Psoas muscle (tissue), 8 donors: ENCODE results near the gene GGT1. TPM values are rescaled to one million over a fixed set of nuclear protein-coding genes. Genes with fewer than 3 reads are reported as not detected.

Source experiments
- ATAC-seq, 4 donors: fragments of 200-7000 bp; cut with Tn5 transposase; one replicate each; pipeline ENCODE4 v1.9.1; 2020; ENCODE audit warnings: moderate library complexity in 3 of 4, mild to moderate bottlenecking in 2 of 4
- DNase-seq, 2 donors: peaks; one replicate each; pipeline ENCODE4 v3.0.0-alpha.2; 2020
- H3K27ac ChIP-seq: fragments of 200-600 bp; one replicate; pipeline ENCODE4 v1.8.0; 2022
- H3K27me3 ChIP-seq, 3 donors: fragments of 200-600 bp in 1 of 3; one replicate each; pipeline versions ENCODE4 v1.6.1 to v1.8.0; 2013 to 2022; ENCODE audit warnings: low read length in 2 of 3, mild to moderate bottlenecking in 2 of 3, moderate library complexity in 1 of 3; ENCODE audit not compliant: insufficient read depth in 3 of 3
- H3K36me3 ChIP-seq, 2 donors: fragments of 200-600 bp in 1 of 2; one replicate each; pipeline versions ENCODE4 v1.6.1 to v1.8.0; 2013 to 2022; ENCODE audit warnings: low read depth in 1 of 2, mild to moderate bottlenecking in 1 of 2, moderate library complexity in 1 of 2; ENCODE audit not compliant: insufficient read depth in 1 of 2
- H3K4me1 ChIP-seq: fragments of 200-600 bp; one replicate; pipeline ENCODE4 v1.8.0; 2022
- H3K4me3 ChIP-seq: fragments of 200-600 bp; one replicate; pipeline ENCODE4 v1.8.0; 2022; ENCODE audit warnings: mild to moderate bottlenecking
- H3K9me3 ChIP-seq: fragments of 200-600 bp; one replicate; pipeline ENCODE4 v1.8.0; 2022
- WGBS, 3 donors: extraction: QIAGEN DNeasy Blood & Tissue Kit; methylation state at CpG; one replicate each; pipeline versions ENCODE4 v1.1.6 to v1.1.7; 2013; 5-methylcytosine and 5-hydroxymethylcytosine counted together
- intact Hi-C, 2 donors: fragments of 100-400 bp; cut with DNase I; formaldehyde crosslinking; loops; one replicate each; pipeline versions ENCODE4 v1.11.0 to v1.14.2; 2022
- polyA plus RNA-seq, 3 donors: library from polyadenylated mRNA; stranded (reverse); fragments of 200-250 nt; gene quantifications; one replicate each; pipeline ENCODE4 v1.2.3, GENCODE V29; 2013
- total RNA-seq, 4 donors: library from RNA; stranded (reverse); fragmentation: NEBNext Ultra II Directional in 2 of 4; extraction: Animal tissue kit (Norgen Biotek cat#: 25700) in 2 of 4; gene quantifications; one replicate each; pipeline versions ENCODE4 v1.2.1 to v1.2.4, GENCODE V29; 2021 to 2023
- TF ChIP-seq, protein P1 (sequence below): fragments of 200-600 bp; IDR thresholded peaks from one replicate; pipeline ENCODE4 v1.8.0; 2022; ENCODE audit warnings: antibody characterized with exemption
- donor health status: healthy with polysubstance abuse.
- donor health status: DM: no; HTN: no; CAD: no; lungs with moderate emphysema.
- donor health status: Bipolar disorder and iron deficiency.
- donor health status: healthy.
- donor health status: DM: yes; HTN: yes; CAD: no.
- donor health status: DM: no; HTN: no; CAD: no.
- donor health status: DM: no; HTN: no; CAD: no.
- donor health status: DM: yes; HTN: yes; CAD: no.

The GGT1 gene
- total and polyA plus RNA-seq, 7 donors, result 0.52 to 2.6 (median 0.97) TPM

DNA sequence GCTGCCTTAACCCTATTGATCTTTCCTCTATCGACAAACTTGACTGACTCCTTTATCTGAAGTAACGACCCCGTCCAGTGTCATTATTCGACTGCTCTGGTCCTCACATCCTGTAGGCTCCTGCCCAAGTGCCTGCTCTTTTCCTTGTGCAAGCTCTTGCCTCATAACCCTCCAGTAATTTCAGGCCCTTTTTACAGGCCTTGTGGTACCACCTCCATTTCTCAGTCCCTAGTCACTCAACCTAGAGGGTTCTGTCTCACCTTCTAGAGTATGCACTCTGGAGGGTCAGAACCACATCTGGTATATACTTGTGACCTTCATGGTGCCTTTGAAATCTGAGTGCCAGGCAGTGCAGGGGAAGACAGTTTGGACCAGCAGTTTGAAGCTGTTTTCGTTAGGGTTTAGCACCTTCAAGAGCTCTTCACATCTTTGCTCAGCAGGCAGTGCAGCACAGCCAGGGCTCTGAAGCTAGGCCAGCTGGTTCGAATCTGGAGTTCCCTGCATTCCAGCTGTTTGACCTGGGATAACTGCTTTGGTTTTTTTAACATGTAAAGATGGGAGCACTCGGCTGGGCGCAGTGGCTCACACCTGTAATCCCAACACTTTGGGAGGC lies 36.0 kb upstream of the GGT1 start:
- peaks cover 36% of the 10 kb centered on the region for H3K4me1 ChIP-seq
- no peak for DNase-seq
- 55 to 67% (median 60%) methylated on average over 8 of the region's 8 CpGs for WGBS, 3 donors

GRCh38 chr22:24567668-24568067 lies 35.3 kb upstream of the GGT1 start:
- TF ChIP-seq, protein P1, sequence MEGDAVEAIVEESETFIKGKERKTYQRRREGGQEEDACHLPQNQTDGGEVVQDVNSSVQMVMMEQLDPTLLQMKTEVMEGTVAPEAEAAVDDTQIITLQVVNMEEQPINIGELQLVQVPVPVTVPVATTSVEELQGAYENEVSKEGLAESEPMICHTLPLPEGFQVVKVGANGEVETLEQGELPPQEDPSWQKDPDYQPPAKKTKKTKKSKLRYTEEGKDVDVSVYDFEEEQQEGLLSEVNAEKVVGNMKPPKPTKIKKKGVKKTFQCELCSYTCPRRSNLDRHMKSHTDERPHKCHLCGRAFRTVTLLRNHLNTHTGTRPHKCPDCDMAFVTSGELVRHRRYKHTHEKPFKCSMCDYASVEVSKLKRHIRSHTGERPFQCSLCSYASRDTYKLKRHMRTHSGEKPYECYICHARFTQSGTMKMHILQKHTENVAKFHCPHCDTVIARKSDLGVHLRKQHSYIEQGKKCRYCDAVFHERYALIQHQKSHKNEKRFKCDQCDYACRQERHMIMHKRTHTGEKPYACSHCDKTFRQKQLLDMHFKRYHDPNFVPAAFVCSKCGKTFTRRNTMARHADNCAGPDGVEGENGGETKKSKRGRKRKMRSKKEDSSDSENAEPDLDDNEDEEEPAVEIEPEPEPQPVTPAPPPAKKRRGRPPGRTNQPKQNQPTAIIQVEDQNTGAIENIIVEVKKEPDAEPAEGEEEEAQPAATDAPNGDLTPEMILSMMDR, result no peak
- intact Hi-C loops, result no loop called here
- 69 to 82% (median 71%) methylated on average over 10 of the region's 10 CpGs for WGBS, 3 donors
- Histone ChIP-seq H3K36me3 (peaks cover 6 to 52% of the 10 kb centered on the region in 2 donors), H3K27ac (no peak overlapping the region), H3K4me3 (no peak overlapping the region), H3K9me3 (no peaks in the 10 kb centered on the region), H3K27me3 (no peaks in the 10 kb centered on the region), H3K4me1 (peaks cover 32% of the 10 kb centered on the region)
- ATAC-seq, result no peak
- no peak for DNase-seq

More for the DNA sequence above, 36.0 kb upstream of the GGT1 start:
- ATAC-seq, result peak in 3 of 4 donors; percentile 16 to 33 (median 32)
- Histone ChIP-seq H3K9me3 (no peaks in the 10 kb centered on the region), H3K27ac (peak overlapping the region; percentile 15), H3K36me3 (peaks cover 6 to 51% of the 10 kb centered on the region in 2 donors), H3K4me3 (no peak overlapping the region), H3K27me3 (no peaks in the 10 kb centered on the region)
- intact Hi-C loops, result no loop called here
- TF ChIP-seq, protein P1, result no peak

DNA sequence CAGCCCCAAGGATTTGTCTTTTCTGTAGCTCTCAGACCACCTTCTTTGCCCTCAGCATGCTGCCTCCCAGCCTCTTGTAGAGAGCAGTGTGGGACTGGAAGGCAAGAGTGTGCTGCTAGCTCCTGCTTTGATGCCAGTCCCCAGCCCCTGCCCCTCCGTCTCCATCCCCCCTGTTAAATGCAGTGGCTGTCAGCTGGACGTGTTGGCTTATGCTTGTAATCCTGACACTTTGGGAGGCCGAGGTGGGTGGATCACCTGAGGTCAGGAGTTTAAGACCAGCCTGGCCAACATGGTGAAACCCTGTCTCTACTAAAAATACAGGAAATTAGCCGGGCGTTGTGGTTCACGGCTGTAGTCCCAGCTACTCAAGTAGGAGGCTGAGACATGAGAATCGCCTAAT lies 31.7 kb upstream of the GGT1 start:
- DNase-seq (no peak), ATAC-seq (no peak)
- peaks cover 8 to 70% of the 10 kb centered on the region in 2 donors for H3K36me3 ChIP-seq
- 89 to 95% (median 91%) methylated on average over 7 of the region's 7 CpGs for WGBS, 3 donors
- TF ChIP-seq, protein P1, result no peak
- no peak overlapping the region for H3K4me3 ChIP-seq
- no peak overlapping the region for H3K27ac ChIP-seq
- peaks cover under 1% of the 10 kb centered on the region for H3K4me1 ChIP-seq
- no peaks in the 10 kb centered on the region for H3K27me3 ChIP-seq
- no peaks in the 10 kb centered on the region for H3K9me3 ChIP-seq
- intact Hi-C loops, result no loop called here

GRCh38 chr22:24576778-24577177 lies 26.2 kb upstream of the GGT1 start:
- H3K4me1 ChIP-seq, result no peaks in the 10 kb centered on the region
- ATAC-seq (no peak), DNase-seq (no peak)
- 70 to 86% (median 71%) methylated on average over 1 of the region's 1 CpG for WGBS, 3 donors
- no peak overlapping the region for H3K4me3 ChIP-seq
- TF ChIP-seq, protein P1, result no peak
- H3K9me3 ChIP-seq, result no peaks in the 10 kb centered on the region
- H3K36me3 ChIP-seq, result peaks cover 5 to 38% of the 10 kb centered on the region in 2 donors
- intact Hi-C loops, result no loop called here
- H3K27ac ChIP-seq, result no peak overlapping the region
- no peaks in the 10 kb centered on the region for H3K27me3 ChIP-seq
